NB4 (cell line): Measurements from ENCODE around the gene F8.

Experiments
- DNase-seq: peaks from one replicate; pipeline ENCODE4 v3.0.0; 2010; ENCODE audit warnings: low read depth
- H3K4me3 ChIP-seq: one replicate; pipeline ENCODE4 v1.5.1; 2011; ENCODE audit warnings: mild to moderate bottlenecking, low read depth, low read length, moderate library complexity
- MYC ChIP-seq: IDR thresholded peaks from 2 replicates; pipeline ENCODE4 v1.6.1; 2011; ENCODE audit warnings: low read depth, low read length
- POLR2A ChIP-seq: IDR thresholded peaks from 2 replicates; pipeline ENCODE4 v1.6.1; 2011; ENCODE audit warnings: mild to moderate bottlenecking; ENCODE audit not compliant: insufficient read length; ENCODE audit errors: extremely low read depth
- TF ChIP-seq, protein P1 (sequence below): IDR thresholded peaks from one replicate; pipeline ENCODE4 v1.5.1; 2012; ENCODE audit warnings: low read depth, low read length
- TF ChIP-seq, protein P2 (sequence below): IDR thresholded peaks from 2 replicates; pipeline ENCODE4 v1.6.1; 2011; ENCODE audit warnings: low read depth, low read length

F8 gene

DNA sequence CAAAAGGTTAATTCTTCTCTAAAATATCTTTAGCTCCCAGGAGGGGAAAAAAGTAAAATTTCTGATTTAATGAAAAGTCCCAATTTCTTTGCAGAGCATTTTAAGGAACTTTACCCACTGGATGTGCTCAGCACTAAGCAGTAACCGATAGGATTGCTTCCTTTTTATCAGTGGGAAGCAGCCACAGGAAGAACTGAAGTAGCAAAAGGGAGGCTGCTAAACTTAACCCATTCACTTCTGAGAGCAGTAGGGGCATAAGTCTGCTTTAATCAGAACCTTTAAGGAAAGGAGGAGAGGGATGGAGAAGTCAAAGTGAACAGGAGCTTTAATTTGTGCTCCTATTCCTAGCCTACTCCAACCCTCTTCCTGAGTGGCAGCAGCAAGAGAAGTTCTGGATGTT is at the start of gene F8:
Gene F8, minus strand, starts transcription at position 139 of the 400 bp plus-strand sequence. CDS start 171 bp downstream, outside the sequence.
- no peak within 1 kb of the TSS for H3K4me3 ChIP-seq
- no peak for DNase-seq
- TF ChIP-seq MYC (no peak), POLR2A (no peak)
- TF ChIP-seq, protein P1, sequence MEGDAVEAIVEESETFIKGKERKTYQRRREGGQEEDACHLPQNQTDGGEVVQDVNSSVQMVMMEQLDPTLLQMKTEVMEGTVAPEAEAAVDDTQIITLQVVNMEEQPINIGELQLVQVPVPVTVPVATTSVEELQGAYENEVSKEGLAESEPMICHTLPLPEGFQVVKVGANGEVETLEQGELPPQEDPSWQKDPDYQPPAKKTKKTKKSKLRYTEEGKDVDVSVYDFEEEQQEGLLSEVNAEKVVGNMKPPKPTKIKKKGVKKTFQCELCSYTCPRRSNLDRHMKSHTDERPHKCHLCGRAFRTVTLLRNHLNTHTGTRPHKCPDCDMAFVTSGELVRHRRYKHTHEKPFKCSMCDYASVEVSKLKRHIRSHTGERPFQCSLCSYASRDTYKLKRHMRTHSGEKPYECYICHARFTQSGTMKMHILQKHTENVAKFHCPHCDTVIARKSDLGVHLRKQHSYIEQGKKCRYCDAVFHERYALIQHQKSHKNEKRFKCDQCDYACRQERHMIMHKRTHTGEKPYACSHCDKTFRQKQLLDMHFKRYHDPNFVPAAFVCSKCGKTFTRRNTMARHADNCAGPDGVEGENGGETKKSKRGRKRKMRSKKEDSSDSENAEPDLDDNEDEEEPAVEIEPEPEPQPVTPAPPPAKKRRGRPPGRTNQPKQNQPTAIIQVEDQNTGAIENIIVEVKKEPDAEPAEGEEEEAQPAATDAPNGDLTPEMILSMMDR, result no peak
- TF ChIP-seq, protein P2, sequence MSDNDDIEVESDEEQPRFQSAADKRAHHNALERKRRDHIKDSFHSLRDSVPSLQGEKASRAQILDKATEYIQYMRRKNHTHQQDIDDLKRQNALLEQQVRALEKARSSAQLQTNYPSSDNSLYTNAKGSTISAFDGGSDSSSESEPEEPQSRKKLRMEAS, result no peak

DNA sequence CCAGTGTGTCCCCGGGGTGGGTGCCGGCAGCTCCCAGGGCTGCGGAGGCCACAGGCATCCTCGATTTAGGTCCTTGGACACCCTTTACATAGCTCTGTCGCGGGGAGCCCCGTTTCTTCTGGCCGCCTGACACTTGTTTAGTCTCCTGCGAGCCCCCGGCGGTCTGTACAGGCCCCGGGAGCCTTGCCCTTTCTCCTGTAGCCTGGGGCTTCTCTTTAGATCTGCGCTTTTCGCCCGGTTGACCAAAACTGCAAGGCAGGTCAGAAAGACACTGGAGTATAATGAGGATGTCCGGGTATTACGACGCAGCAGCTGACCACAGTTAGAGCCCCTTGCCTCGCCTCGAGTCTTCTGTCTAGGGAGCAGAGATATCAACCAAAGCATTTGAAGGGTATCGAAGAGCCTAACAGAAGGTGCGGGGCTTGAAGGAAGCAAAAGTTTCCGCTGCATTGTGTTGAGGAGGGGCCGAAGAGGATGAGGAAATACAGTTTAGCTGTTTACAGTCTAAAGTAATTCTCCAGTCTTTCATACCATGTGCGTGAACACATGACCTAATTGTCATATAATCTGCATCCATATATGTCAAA is 49.3 kb upstream of the F8 start:
- peak; percentile 57 for DNase-seq
- peak overlapping the region; percentile 77 for H3K4me3 ChIP-seq
- TF ChIP-seq, protein P2, result peak; percentile 82
- TF ChIP-seq MYC (0 out of 2 replicates have a peak, but pooled peaks have one; percentile 20), POLR2A (no peak)

DNA sequence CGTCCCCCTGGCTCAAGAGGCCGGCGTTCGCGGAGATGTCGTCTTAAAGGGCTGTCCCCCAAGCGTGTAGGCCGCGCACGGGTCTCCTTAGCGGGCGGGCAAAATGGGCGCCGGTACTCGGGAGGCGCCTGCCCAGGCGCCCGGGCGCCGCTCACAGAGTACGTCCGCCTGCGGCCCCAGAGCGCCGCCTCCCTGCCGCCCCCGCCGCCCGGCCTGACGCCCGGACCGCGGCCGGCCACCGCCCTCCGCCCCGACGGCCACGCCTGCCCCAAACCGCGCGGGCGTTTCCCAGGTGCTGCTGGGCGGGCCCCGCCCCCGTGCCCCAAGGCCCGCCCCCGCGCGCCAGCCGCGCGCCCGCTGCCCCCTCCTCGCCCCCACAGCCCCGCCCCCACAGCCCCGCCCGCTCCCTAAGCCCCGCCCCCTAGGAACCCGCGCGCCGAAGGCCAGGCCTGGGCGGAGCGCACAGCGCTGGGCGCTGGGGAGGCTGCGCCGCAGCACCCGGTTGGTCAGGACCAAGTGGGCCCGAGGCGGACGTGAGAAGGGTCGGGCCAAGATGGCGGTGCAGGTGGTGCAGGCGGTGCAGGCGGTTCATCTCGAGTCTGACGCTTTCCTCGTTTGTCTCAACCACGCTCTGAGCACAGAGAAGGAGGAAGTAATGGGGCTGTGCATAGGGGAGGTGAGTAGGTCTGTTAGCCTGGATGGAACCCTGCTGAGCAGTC is 48.6 kb upstream of the F8 start, which contains the start of the genes BRCC3, CMC4 and MTCP1:
Gene BRCC3, plus strand, starts transcription at position 534 of the 719 bp plus-strand sequence. Its CDS starts 20 bp downstream, at position 554.
Gene CMC4, minus strand, starts transcription at position 162 of the 719 bp plus-strand sequence. CDS start 7,113 bp downstream, outside the sequence.
Gene MTCP1, minus strand, starts transcription at position 162 of the 719 bp plus-strand sequence. CDS start 5,126 bp downstream, outside the sequence.
- TF ChIP-seq POLR2A, result peak; percentile 78
- TF ChIP-seq, protein P2, result peak; percentile 46
- TF ChIP-seq, protein P1, result no peak
- peak; percentile 90 for DNase-seq
- H3K4me3 ChIP-seq, result peak within 1 kb of the TSS; percentile 90

DNA sequence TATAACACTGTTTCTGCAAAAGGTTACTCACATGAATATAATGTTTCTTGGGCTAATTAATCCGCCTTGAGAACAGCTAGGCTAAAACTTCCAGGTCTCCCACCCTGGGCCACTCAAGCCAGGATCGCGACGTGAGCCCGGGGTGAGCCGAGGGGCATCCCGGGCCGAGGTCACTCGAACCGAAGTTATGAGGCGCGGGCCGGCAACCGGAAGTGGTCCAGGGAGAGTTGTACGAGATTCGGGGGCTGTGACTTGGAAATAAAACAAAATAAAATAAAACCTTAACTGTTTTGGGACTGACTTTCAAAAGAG is 48.1 kb upstream of the F8 start:
- H3K4me3 ChIP-seq, result peak overlapping the region; percentile 90
- no peak for DNase-seq
- TF ChIP-seq, protein P1, result no peak
- TF ChIP-seq, protein P2, result no peak
- TF ChIP-seq POLR2A (no peak), MYC (no peak)

DNA sequence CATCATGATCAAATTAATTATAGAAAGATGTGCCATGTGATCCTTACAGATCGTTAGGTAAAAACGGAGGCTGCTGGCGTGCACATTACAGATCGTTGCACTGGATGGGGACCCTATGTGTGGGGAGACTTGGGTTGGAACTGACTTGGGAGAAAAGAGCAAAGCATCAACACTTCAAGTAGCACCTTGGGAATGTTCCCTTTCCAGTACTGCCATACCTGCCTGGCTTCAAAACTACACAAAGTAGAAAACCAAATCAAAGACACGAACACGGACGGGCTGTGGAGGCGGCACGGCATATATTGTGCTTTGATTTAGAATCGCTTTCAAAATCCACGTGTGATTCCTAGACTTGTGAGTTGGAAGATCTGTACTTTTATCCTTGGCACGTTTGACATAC is 47.5 kb upstream of the F8 start:
- peak overlapping the region; percentile 90 for H3K4me3 ChIP-seq
- TF ChIP-seq, protein P1, result no peak
- TF ChIP-seq POLR2A (no peak), MYC (no peak)
- TF ChIP-seq, protein P2, result no peak
- peak; percentile 25 for DNase-seq

DNA sequence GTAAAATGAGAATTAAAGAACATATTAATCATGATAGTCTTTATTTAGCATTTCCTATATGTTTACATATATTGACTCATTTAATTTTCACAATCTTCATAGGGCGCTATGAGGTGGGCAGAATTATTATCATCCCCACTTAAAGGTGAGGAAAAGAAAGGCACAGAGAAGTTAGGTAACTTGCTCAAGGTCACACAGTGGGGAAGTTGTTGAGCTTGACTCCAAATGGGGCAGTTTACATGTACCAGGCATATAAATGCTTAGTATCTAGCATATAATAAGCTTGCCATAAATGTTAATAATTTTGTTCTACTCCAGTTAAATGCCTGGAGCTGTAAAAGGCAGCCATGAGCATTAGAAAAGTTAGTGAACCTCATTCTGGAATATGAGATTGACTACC is 46.9 kb upstream of the F8 start:
- no peak for DNase-seq
- peak overlapping the region; percentile 90 for H3K4me3 ChIP-seq
- TF ChIP-seq, protein P2, result no peak
- TF ChIP-seq, protein P1, result no peak
- TF ChIP-seq POLR2A (no peak), MYC (no peak)
